ENCODE results near the gene KRTAP9-8. TPM values are rescaled to one million over a fixed set of nuclear protein-coding genes. Genes with fewer than 3 reads are reported as not detected.
"Not testable (repeated sequence)": the region's sequence is repeated elsewhere in the genome, so short reads cannot be mapped to it uniquely, and the experiment has no call there.

KRTAP9-8 gene
- total RNA-seq, 1 donor from 2014 or later = not detected

- Mint-ChIP-seq H3K4me3 (ENCODE audit: unreplicated experiment) (no peak overlapping the region), H3K4me1 (ENCODE audit: low read depth) (no peaks in the 10 kb centered on the region), H3K27me3 (ENCODE audit: low read depth) (peaks cover 36% of the 10 kb centered on the region), H3K27ac (ENCODE audit: unreplicated experiment) (no peak overlapping the region), H3K36me3 (ENCODE audit: low read depth) (peaks cover 6% of the 10 kb centered on the region), H3K9me3 (ENCODE audit: low read depth) (peaks cover 10% of the 10 kb centered on the region)
- DNase-seq (ENCODE audit: low spot score) = peak; percentile 47
- TF ChIP-seq CTCF (IDR thresholded peaks at IDR 0.05) = no peak
Observed at GRCh38 chr17:41212524-41213169, 25.2 kb upstream of the KRTAP9-8 start.

GRCh38 chr17:41215681-41216080 lies 22.1 kb upstream of the KRTAP9-8 start:
- no peak overlapping the region for H3K4me3 Mint-ChIP-seq (ENCODE audit: unreplicated experiment)
- peaks cover 12% of the 10 kb centered on the region for H3K9me3 Mint-ChIP-seq (ENCODE audit: low read depth)
- TF ChIP-seq CTCF (IDR thresholded peaks at IDR 0.05) = no peak
- no peak overlapping the region for H3K27ac Mint-ChIP-seq (ENCODE audit: unreplicated experiment)
- H3K36me3 Mint-ChIP-seq (ENCODE audit: low read depth) = peaks cover 8% of the 10 kb centered on the region
- H3K4me1 Mint-ChIP-seq (ENCODE audit: low read depth) = no peaks in the 10 kb centered on the region
- DNase-seq (ENCODE audit: low spot score) = no peak
- peaks cover 21% of the 10 kb centered on the region for H3K27me3 Mint-ChIP-seq (ENCODE audit: low read depth)

- no peak for TF ChIP-seq CTCF (IDR thresholded peaks at IDR 0.05)
- no peak for DNase-seq (ENCODE audit: low spot score)
- Mint-ChIP-seq H3K36me3 (ENCODE audit: low read depth) (peaks cover 8% of the 10 kb centered on the region), H3K27ac (ENCODE audit: unreplicated experiment) (no peak overlapping the region), H3K4me1 (ENCODE audit: low read depth) (no peaks in the 10 kb centered on the region), H3K9me3 (ENCODE audit: low read depth) (peaks cover 18% of the 10 kb centered on the region), H3K4me3 (ENCODE audit: unreplicated experiment) (no peak overlapping the region), H3K27me3 (ENCODE audit: low read depth) (peaks cover 22% of the 10 kb centered on the region)
Observed at GRCh38 chr17:41223821-41224220, 14.0 kb upstream of the KRTAP9-8 start.

GRCh38 chr17:41226051-41226450 lies 11.7 kb upstream of the KRTAP9-8 start:
- H3K4me1 Mint-ChIP-seq (ENCODE audit: low read depth) = no peaks in the 10 kb centered on the region
- no peak for DNase-seq (ENCODE audit: low spot score)
- no peak overlapping the region for H3K4me3 Mint-ChIP-seq (ENCODE audit: unreplicated experiment)
- H3K9me3 Mint-ChIP-seq (ENCODE audit: low read depth) = peaks cover 2% of the 10 kb centered on the region
- H3K27me3 Mint-ChIP-seq (ENCODE audit: low read depth) = peaks cover 20% of the 10 kb centered on the region
- no peak overlapping the region for H3K27ac Mint-ChIP-seq (ENCODE audit: unreplicated experiment)
- no peaks in the 10 kb centered on the region for H3K36me3 Mint-ChIP-seq (ENCODE audit: low read depth)
- TF ChIP-seq CTCF (IDR thresholded peaks at IDR 0.05) = no peak

- not testable (repeated sequence) for H3K4me3 Mint-ChIP-seq (ENCODE audit: unreplicated experiment); H3K36me3 Mint-ChIP-seq (ENCODE audit: low read depth); DNase-seq (ENCODE audit: low spot score); H3K9me3 Mint-ChIP-seq (ENCODE audit: low read depth); H3K27ac Mint-ChIP-seq (ENCODE audit: unreplicated experiment); H3K4me1 Mint-ChIP-seq (ENCODE audit: low read depth)
- H3K27me3 Mint-ChIP-seq (ENCODE audit: low read depth) = peaks cover 19% of the 10 kb centered on the region
Observed at GRCh38 chr17:41226598-41227095, 11.2 kb upstream of the KRTAP9-8 start, which contains the start of gene KRTAP9-2. Gene KRTAP9-2, plus strand, starts transcription at chr17:41226648. Its CDS starts 7 bp downstream, at chr17:41226655.

- no peak overlapping the region for H3K4me3 Mint-ChIP-seq (ENCODE audit: unreplicated experiment)
- H3K4me1 Mint-ChIP-seq (ENCODE audit: low read depth) = no peaks in the 10 kb centered on the region
- peaks cover 44% of the 10 kb centered on the region for H3K27me3 Mint-ChIP-seq (ENCODE audit: low read depth)
- H3K27ac Mint-ChIP-seq (ENCODE audit: unreplicated experiment) = no peak overlapping the region
- H3K36me3 Mint-ChIP-seq (ENCODE audit: low read depth) = no peaks in the 10 kb centered on the region
- no peak for TF ChIP-seq CTCF (IDR thresholded peaks at IDR 0.05)
- no peak for DNase-seq (ENCODE audit: low spot score)
- no peaks in the 10 kb centered on the region for H3K9me3 Mint-ChIP-seq (ENCODE audit: low read depth)
Observed at GRCh38 chr17:41230094-41230493, 7.7 kb upstream of the KRTAP9-8 start.
